Thymus (tissue), 11 donors: ENCODE data around the gene FAM111B. TPM values are rescaled to one million over a fixed set of nuclear protein-coding genes. Genes with fewer than 3 reads are reported as not detected.
"Not testable (repeated sequence)": the region's sequence is repeated elsewhere in the genome, so short reads cannot be mapped to it uniquely, and the experiment has no call there.

Source experiments
- DNase-seq, 9 donors: peaks; one replicate each; pipeline ENCODE4 v3.0.0-alpha.2; 2013; ENCODE audit warnings: low spot score in 9 of 9, low read depth in 6 of 9, missing footprints in 1 of 9
- H3K27ac ChIP-seq, 2 donors: one replicate each; pipeline ENCODE4 v1.5.1; 2013; ENCODE audit warnings: control low read depth in 1 of 2, low read depth in 1 of 2, low read length in 1 of 2, mild to moderate bottlenecking in 1 of 2, moderate library complexity in 1 of 2
- H3K27me3 ChIP-seq, 2 donors: one replicate each; pipeline ENCODE4 v1.5.1; 2013; ENCODE audit warnings: low read length in 1 of 2; ENCODE audit not compliant: control insufficient read depth in 2 of 2, insufficient read depth in 1 of 2
- H3K36me3 ChIP-seq, 2 donors: one replicate each; pipeline ENCODE4 v1.5.1; 2013; ENCODE audit warnings: low read length in 1 of 2, mild to moderate bottlenecking in 1 of 2, moderate library complexity in 1 of 2; ENCODE audit not compliant: control insufficient read depth in 2 of 2, insufficient read depth in 2 of 2
- H3K4me1 ChIP-seq, 2 donors: one replicate each; pipeline ENCODE4 v1.5.1; 2013; ENCODE audit warnings: low read length in 2 of 2; ENCODE audit not compliant: control insufficient read depth in 2 of 2, insufficient read depth in 2 of 2
- H3K4me3 ChIP-seq, 2 donors: one replicate each; pipeline ENCODE4 v1.5.1; 2013; ENCODE audit warnings: low read length in 2 of 2, control low read depth in 1 of 2, mild to moderate bottlenecking in 1 of 2
- H3K9me3 ChIP-seq, 2 donors: one replicate each; pipeline ENCODE4 v1.5.1; 2013; ENCODE audit warnings: low read length in 1 of 2, mild to moderate bottlenecking in 1 of 2; ENCODE audit not compliant: control insufficient read depth in 2 of 2, insufficient read depth in 1 of 2
- WGBS: extraction: QIAGEN DNeasy Blood & Tissue Kit; methylation state at CpG from one replicate; pipeline ENCODE4 v1.1.7; 2013; 5-methylcytosine and 5-hydroxymethylcytosine counted together
- polyA plus RNA-seq: library from polyadenylated mRNA; stranded (reverse); fragments of 200-250 nt; gene quantifications from one replicate; pipeline ENCODE4 v1.2.3, GENCODE V29; 2013
- total RNA-seq: library from RNA; stranded (reverse); fragments of 120-200 nt; gene quantifications from one replicate; pipeline ENCODE4 v1.2.4, GENCODE V29; 2013
- donor health status: healthy.

The FAM111B gene
- total and polyA plus RNA-seq, 2 donors, result 0.80 to 30.9 TPM

GRCh38 chr11:59095972-59096575, 11.0 kb upstream of the FAM111B start:
- not testable (repeated sequence) for H3K9me3 ChIP-seq, H3K4me1 ChIP-seq, H3K36me3 ChIP-seq, DNase-seq, H3K27ac ChIP-seq, H3K4me3 ChIP-seq, H3K27me3 ChIP-seq
- WGBS, result 96% methylated on average over 5 of the region's 5 CpGs

- H3K4me1 ChIP-seq, result peaks cover 0 to 6% of the 10 kb centered on the region in 2 donors
- H3K27me3 ChIP-seq, result no peaks in the 10 kb centered on the region
- H3K4me3 ChIP-seq, result no peak overlapping the region
- H3K27ac ChIP-seq, result no peak overlapping the region
- 96% methylated on average over 5 of the region's 5 CpGs for WGBS
- H3K36me3 ChIP-seq, result no peaks in the 10 kb centered on the region
- no peaks in the 10 kb centered on the region for H3K9me3 ChIP-seq
- peak in 7 of 9 donors; percentile 47 to 79 (median 56) for DNase-seq
Measured at GRCh38 chr11:59097113-59097708, 9.8 kb upstream of the FAM111B start.

- not testable (repeated sequence) for H3K9me3 ChIP-seq
- WGBS, result 90% methylated on average over 8 of the region's 8 CpGs
Measured at GRCh38 chr11:59097938-59098337, 9.1 kb upstream of the FAM111B start.

GRCh38 chr11:59102259-59102765, 4.7 kb upstream of the FAM111B start:
- H3K4me1 ChIP-seq, result peaks cover 5 to 19% of the 10 kb centered on the region in 2 donors
- H3K27me3 ChIP-seq, result peaks cover 0 to 3% of the 10 kb centered on the region in 2 donors
- no peak overlapping the region for H3K27ac ChIP-seq
- WGBS, result 8% methylated on average over 23 of the region's 23 CpGs
- peak overlapping the region; percentile 35 to 46 for H3K4me3 ChIP-seq
- H3K9me3 ChIP-seq, result no peaks in the 10 kb centered on the region
- DNase-seq, result peak in 6 of 9 donors; percentile 46 to 81 (median 54)
- no peaks in the 10 kb centered on the region for H3K36me3 ChIP-seq

More at GRCh38 chr11:59097938-59098337, 9.1 kb upstream of the FAM111B start:
- not testable (repeated sequence) for H3K36me3 ChIP-seq, H3K4me3 ChIP-seq, H3K27ac ChIP-seq, DNase-seq, H3K27me3 ChIP-seq, H3K4me1 ChIP-seq

- Histone ChIP-seq H3K36me3 (peaks cover 0 to 24% of the 10 kb centered on the region in 2 donors), H3K4me1 (peaks cover 8 to 17% of the 10 kb centered on the region in 2 donors), H3K4me3 (peak overlapping the region; percentile 63 to 65), H3K27ac (peak overlapping the region; percentile 42 to 72)
- H3K27me3 ChIP-seq, H3K9me3 ChIP-seq: not testable (repeated sequence)
- peak in 3 of 9 donors; percentile 9 to 45 (median 11) for DNase-seq
- 16% methylated on average over 10 of the region's 10 CpGs for WGBS
Measured at GRCh38 chr11:59107721-59108120, 684 bp downstream of the FAM111B start.

GRCh38 chr11:59112494-59112893, 5.5 kb downstream of the FAM111B start:
- Histone ChIP-seq H3K27me3 (no peaks in the 10 kb centered on the region), H3K27ac (no peak overlapping the region), H3K36me3 (peaks cover 35 to 58% of the 10 kb centered on the region in 2 donors), H3K9me3 (peaks cover 5 to 11% of the 10 kb centered on the region in 2 donors), H3K4me1 (peaks cover 2 to 5% of the 10 kb centered on the region in 2 donors), H3K4me3 (no peak overlapping the region)
- WGBS, result 95% methylated on average over 2 of the region's 2 CpGs
- no peak for DNase-seq

GRCh38 chr11:59114344-59114743, 7.3 kb downstream of the FAM111B start:
- H3K9me3 ChIP-seq, result peaks cover 11 to 22% of the 10 kb centered on the region in 2 donors
- 99% methylated on average over 3 of the region's 3 CpGs for WGBS
- H3K4me3 ChIP-seq, result no peak overlapping the region
- peaks cover 42 to 64% of the 10 kb centered on the region in 2 donors for H3K36me3 ChIP-seq
- no peak overlapping the region for H3K27ac ChIP-seq
- no peaks in the 10 kb centered on the region for H3K27me3 ChIP-seq
- H3K4me1 ChIP-seq, result no peaks in the 10 kb centered on the region
- DNase-seq, result no peak

- Histone ChIP-seq H3K27ac (no peak overlapping the region), H3K36me3 (peaks cover 42 to 63% of the 10 kb centered on the region in 2 donors), H3K9me3 (peaks cover 11 to 22% of the 10 kb centered on the region in 2 donors), H3K4me1 (no peaks in the 10 kb centered on the region), H3K27me3 (no peaks in the 10 kb centered on the region), H3K4me3 (no peak overlapping the region)
- 98% methylated on average over 1 of the region's 1 CpG for WGBS
- DNase-seq, result no peak
Measured at GRCh38 chr11:59115553-59115952, 8.5 kb downstream of the FAM111B start.

GRCh38 chr11:59117774-59118173, 10.7 kb downstream of the FAM111B start:
- DNase-seq, result no peak
- Histone ChIP-seq H3K36me3 (peaks cover 46 to 52% of the 10 kb centered on the region in 2 donors), H3K9me3 (peaks cover 11 to 22% of the 10 kb centered on the region in 2 donors), H3K4me3 (no peak overlapping the region), H3K27me3 (no peaks in the 10 kb centered on the region), H3K27ac (no peak overlapping the region), H3K4me1 (no peaks in the 10 kb centered on the region)
- WGBS, result 97% methylated on average over 2 of the region's 2 CpGs
